T-cell (primary cell): ENCODE results near the gene SEC14L2. TPM values are rescaled to one million over a fixed set of nuclear protein-coding genes. Genes with fewer than 3 reads are reported as not detected.
"Not testable (repeated sequence)": the region's sequence is repeated elsewhere in the genome, so short reads cannot be mapped to it uniquely, and the experiment has no call there.

Experiments
- ATAC-seq, 4 experiments: fragments of 200-7000 bp in 3 of 4; fragments of 150-1000 bp in 1 of 4; cut with Tn5 transposase; replicated peaks in 1 of 4; 1 replicate in 3 of 4; 2 replicates in 1 of 4; pipeline ENCODE4 v1.10.0; 2021; ENCODE audit warnings: moderate library complexity in 3 of 4, mild to moderate bottlenecking in 2 of 4, moderate number of reproducible peaks in 1 of 4
- CTCF ChIA-PET, 2 donors: fragments of 300-600 bp; sonication (Branson Sonifier 250); formaldehyde crosslinking; loops; one replicate each; lab custom pipeline; 2022; ENCODE audit warnings: antibody characterized with exemption in 2 of 2; lab: Charles Lee
- POLR2A ChIA-PET, 2 donors: fragments of 300-600 bp; sonication (Branson Sonifier 250); formaldehyde crosslinking; loops; one replicate each; lab custom pipeline; 2022; ENCODE audit warnings: antibody characterized with exemption in 2 of 2; lab: Charles Lee
- DNase-seq, 35 experiments: peaks; one replicate each; pipeline versions ENCODE4 v3.0.0 to v3.0.0-alpha.2; 2013 to 2023
- H3K27ac ChIP-seq: one replicate; pipeline ENCODE4 v1.5.1; 2013; ENCODE audit warnings: low read length
- H3K27me3 ChIP-seq, 2 experiments: replicated peaks in 1 of 2; 1 replicate in 1 of 2; 2 replicates in 1 of 2; pipeline versions ENCODE4 v1.6.1 to v1.7.0; 2013; ENCODE audit warnings: low read length in 1 of 2, mixed read lengths in 1 of 2; ENCODE audit not compliant: control insufficient read depth in 2 of 2, insufficient read depth in 2 of 2; ENCODE audit errors: extremely low read depth in 1 of 2
- H3K36me3 ChIP-seq, 2 donors: 1 replicate in 1 of 2; 2 replicates in 1 of 2; pipeline versions ENCODE4 v1.6.1 to v1.7.0; 2013; ENCODE audit warnings: low read length in 1 of 2; ENCODE audit not compliant: control insufficient read depth in 2 of 2, insufficient read depth in 1 of 2; ENCODE audit errors: extremely low read depth in 1 of 2
- H3K4me1 ChIP-seq, 2 experiments: 1 replicate in 1 of 2; 2 replicates in 1 of 2; pipeline versions ENCODE4 v1.6.1 to v1.7.0; 2013; ENCODE audit warnings: low read length in 2 of 2, mixed read lengths in 1 of 2; ENCODE audit not compliant: insufficient read depth in 2 of 2, control insufficient read depth in 1 of 2; ENCODE audit errors: extremely low read depth in 1 of 2
- H3K4me3 ChIP-seq, 2 donors: 1 replicate in 1 of 2; 2 replicates in 1 of 2; pipeline versions ENCODE4 v1.5.1 to v1.7.0; 2013; ENCODE audit warnings: mild to moderate bottlenecking in 2 of 2, low read length in 1 of 2, moderate library complexity in 1 of 2; ENCODE audit not compliant: control insufficient read depth in 1 of 2; ENCODE audit errors: extremely low read depth in 1 of 2
- H3K9me3 ChIP-seq: 2 replicates; pipeline ENCODE4 v1.7.0; 2013
- H3K27ac Mint-ChIP-seq, 2 donors: one replicate each; pipeline ENCODE4 v1.8.0; 2020 to 2021; ENCODE audit warnings: mild to moderate bottlenecking in 2 of 2, mixed read lengths in 2 of 2
- H3K27me3 Mint-ChIP-seq, 2 donors: one replicate each; pipeline ENCODE4 v1.8.0; 2021 to 2022; ENCODE audit warnings: mixed read lengths in 2 of 2
- H3K36me3 Mint-ChIP-seq: one replicate; pipeline ENCODE4 v1.8.0; 2021; ENCODE audit warnings: mixed read lengths
- H3K4me1 Mint-ChIP-seq, 3 donors: one replicate each; pipeline ENCODE4 v1.8.0; 2020 to 2022; ENCODE audit warnings: mixed read lengths in 3 of 3, mild to moderate bottlenecking in 1 of 3
- H3K4me3 Mint-ChIP-seq, 3 donors: one replicate each; pipeline ENCODE4 v1.8.0; 2020 to 2022; ENCODE audit warnings: mild to moderate bottlenecking in 3 of 3, mixed read lengths in 3 of 3, moderate library complexity in 3 of 3
- H3K9me3 Mint-ChIP-seq, 3 donors: one replicate each; pipeline ENCODE4 v1.8.0; 2020 to 2022; ENCODE audit warnings: mixed read lengths in 3 of 3
- WGBS: methylation state at CpG from one replicate; pipeline ENCODE4 v1.1.5; 2013; ENCODE audit warnings: missing lambda C conversion rate; ENCODE audit not compliant: insufficient coverage; 5-methylcytosine and 5-hydroxymethylcytosine counted together
- total RNA-seq, 35 experiments: library from RNA in 6 of 35; stranded (reverse) in 6 of 35; fragments of 120-200 nt in 1 of 35; gene quantifications; one replicate each; pipeline versions ENCODE4 v1.2.1 to v1.2.4 and lab custom pipeline; 2013 to 2026

Gene SEC14L2
- total RNA-seq, 5 donors from 2014 or later (not counting 1 experiment from before 2014, with no cell fraction given) = 10.9 to 87.9 (median 15.8) TPM

DNA sequence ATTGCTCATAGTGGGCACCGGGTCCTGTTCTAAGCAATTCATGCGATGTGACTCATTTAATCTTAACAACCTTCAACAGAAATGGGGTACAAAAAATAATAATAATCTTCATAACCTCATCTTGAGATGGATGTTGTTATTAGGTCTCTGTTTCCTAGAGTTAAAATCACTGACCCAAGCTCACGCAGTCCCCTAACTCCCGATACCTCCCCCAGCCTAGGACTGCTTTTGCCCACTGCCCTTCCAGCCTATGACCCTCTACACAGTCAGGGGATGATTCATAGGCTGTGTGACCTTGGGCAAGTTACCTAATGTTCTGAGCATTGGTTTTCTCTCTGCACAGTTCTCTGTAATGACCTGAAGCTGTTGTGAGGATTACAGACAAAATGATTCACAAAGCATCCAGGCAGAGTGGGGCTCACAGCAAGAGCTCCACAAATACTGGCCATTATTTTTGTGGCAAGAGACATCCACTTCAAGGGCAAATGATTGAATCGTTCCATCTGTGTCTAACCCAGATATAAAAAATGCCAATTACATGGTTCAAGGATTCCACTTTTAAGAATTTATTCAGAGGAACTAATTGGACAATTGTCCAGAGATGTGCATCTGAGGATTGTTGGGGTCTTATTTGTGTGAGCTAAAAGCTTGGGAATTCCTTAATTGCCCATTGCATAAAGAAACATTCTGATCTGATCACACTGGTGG lies 48.8 kb downstream of the SEC14L2 start:
- peaks cover 2 to 70% of the 10 kb centered on the region in 2 experiments for H3K27me3 ChIP-seq
- WGBS = 60% methylated on average over 1 of the region's 5 CpGs
- no peaks in the 10 kb centered on the region for H3K9me3 ChIP-seq
- Mint-ChIP-seq H3K4me1 (peaks cover 15 to 23% (median 23%) of the 10 kb centered on the region in 3 donors), H3K27ac (no peak overlapping the region), H3K36me3 (no peaks in the 10 kb centered on the region), H3K27me3 (peaks cover 35 to 44% of the 10 kb centered on the region in 2 donors), H3K4me3 (no peak overlapping the region), H3K9me3 (peaks cover 0 to 4% (median 2%) of the 10 kb centered on the region in 3 donors)
- no peak for ATAC-seq
- H3K27ac ChIP-seq = no peak overlapping the region
- POLR2A ChIA-PET = interaction anchor here in 1 of 2 donors (0.7 kb wide), 2 partner anchors 308 to 682 kb away, joined by 3 read pairs; no protein-coding TSS in a partner anchor
- CTCF ChIA-PET = interaction anchor here (0.6 to 1.1 kb wide), 5 partner anchors 14 to 344 kb away, joined by 3 to 10 read pairs (median 3); partner anchors contain the start of gene LIF (in 1 of the 2)
- no peaks in the 10 kb centered on the region for H3K36me3 ChIP-seq
- H3K4me1 ChIP-seq = peaks cover 0 to 17% of the 10 kb centered on the region in 2 experiments
- H3K4me3 ChIP-seq = no peak overlapping the region
- DNase-seq = no peak

- ChIA-PET POLR2A (interaction anchor here in 1 of 2 donors (0.6 kb wide), 1 partner anchor 38 kb away, joined by 3 read pairs; no protein-coding TSS in a partner anchor), CTCF (interaction anchor here in 1 of 2 donors (1.0 kb wide), 1 partner anchor 10 kb away, joined by 4 read pairs; no protein-coding TSS in a partner anchor)
- Histone ChIP-seq H3K4me3 (no peak overlapping the region), H3K9me3 (no peaks in the 10 kb centered on the region), H3K4me1 (peaks cover 0 to 8% of the 10 kb centered on the region in 2 experiments), H3K27me3 (peaks cover 2 to 65% of the 10 kb centered on the region in 2 experiments), H3K36me3 (no peaks in the 10 kb centered on the region), H3K27ac (no peak overlapping the region)
- no peaks in the 10 kb centered on the region for H3K9me3 Mint-ChIP-seq
- H3K27me3 Mint-ChIP-seq = peaks cover 43 to 48% of the 10 kb centered on the region in 2 donors
- DNase-seq (no peak), ATAC-seq (no peak)
- WGBS = no CpG with 5 or more reads among the region's 3 CpGs
- H3K4me1 Mint-ChIP-seq = peaks cover 6 to 16% (median 13%) of the 10 kb centered on the region in 3 donors
- no peaks in the 10 kb centered on the region for H3K36me3 Mint-ChIP-seq
- H3K4me3 Mint-ChIP-seq = no peak overlapping the region
- no peak overlapping the region for H3K27ac Mint-ChIP-seq
Observed at GRCh38 chr22:30447656-30448055, 50.8 kb downstream of the SEC14L2 start.

DNA sequence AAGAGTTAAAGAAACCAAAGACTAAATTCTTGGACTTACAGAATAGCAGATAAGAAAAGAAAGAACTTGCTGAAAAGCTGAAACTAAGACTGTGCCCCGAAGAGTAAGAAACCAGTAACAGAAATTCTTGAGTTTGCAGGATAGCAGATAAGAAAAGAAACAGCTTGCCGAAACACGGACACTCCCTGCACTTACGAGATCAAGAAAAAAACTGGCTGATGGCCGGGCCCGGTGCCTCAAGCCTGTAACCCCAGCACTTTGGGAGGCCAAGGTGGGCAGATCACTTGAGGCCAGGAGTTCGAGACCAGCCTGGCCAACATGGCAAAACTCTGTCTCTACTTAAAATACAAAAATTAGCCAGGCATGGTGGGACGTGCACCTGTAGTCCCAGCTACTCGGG lies 54.7 kb downstream of the SEC14L2 start:
- ATAC-seq, H3K9me3 ChIP-seq, H3K9me3 Mint-ChIP-seq, H3K36me3 Mint-ChIP-seq, DNase-seq, H3K4me1 ChIP-seq, H3K4me3 Mint-ChIP-seq, H3K4me1 Mint-ChIP-seq, H3K27ac ChIP-seq, H3K36me3 ChIP-seq, H3K4me3 ChIP-seq: not testable (repeated sequence)
- CTCF ChIA-PET = interaction anchor here in 1 of 2 donors (0.7 kb wide), 1 partner anchor 1375 kb away, joined by 3 read pairs; no protein-coding TSS in a partner anchor
- peaks cover under 1 to 57% of the 10 kb centered on the region in 2 experiments for H3K27me3 ChIP-seq
- POLR2A ChIA-PET = interaction anchor here (0.6 to 0.7 kb wide), 2 partner anchors 18 kb away, joined by 3 to 5 read pairs; no protein-coding TSS in a partner anchor
- WGBS = 62% methylated on average over 7 of the region's 9 CpGs
- Mint-ChIP-seq H3K27ac (peak overlapping the region in 1 of 2 donors; percentile 10), H3K27me3 (peaks cover 26 to 44% of the 10 kb centered on the region in 2 donors)

DNA sequence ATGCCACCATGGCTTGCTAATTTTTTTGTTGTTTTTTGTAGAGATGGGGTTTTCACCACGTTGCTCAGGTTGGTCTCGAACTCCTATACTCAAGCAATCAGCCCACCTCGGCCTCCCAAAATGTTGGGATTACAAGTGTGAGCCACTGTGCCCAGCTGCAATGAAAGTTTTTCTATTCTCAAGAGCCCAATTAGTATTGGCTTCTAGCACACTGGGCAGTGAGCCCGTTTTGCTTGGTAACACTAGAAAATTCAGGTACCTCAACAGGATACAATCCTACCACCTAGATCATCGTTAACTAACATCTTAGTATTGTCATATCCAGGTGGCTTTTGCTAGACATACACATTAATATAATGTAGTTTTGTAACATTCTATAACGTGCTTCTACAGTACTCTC lies 56.0 kb downstream of the SEC14L2 start:
- Mint-ChIP-seq H3K9me3 (no peaks in the 10 kb centered on the region), H3K4me3 (no peak overlapping the region), H3K27me3 (peaks cover 26 to 41% of the 10 kb centered on the region in 2 donors), H3K4me1 (no peaks in the 10 kb centered on the region), H3K36me3 (no peaks in the 10 kb centered on the region), H3K27ac (no peak overlapping the region)
- Histone ChIP-seq H3K27me3 (peaks cover 0 to 56% of the 10 kb centered on the region in 2 experiments), H3K9me3 (no peaks in the 10 kb centered on the region), H3K4me3 (no peak overlapping the region), H3K36me3 (no peaks in the 10 kb centered on the region), H3K4me1 (no peaks in the 10 kb centered on the region), H3K27ac (no peak overlapping the region)
- ChIA-PET POLR2A (interaction anchor here in 1 of 2 donors (1.1 kb wide), 1 partner anchor 64 kb away, joined by 3 read pairs; no protein-coding TSS in a partner anchor), CTCF (interaction anchor here in 1 of 2 donors (1.4 kb wide), 1 partner anchor 16 kb away, joined by 3 read pairs; no protein-coding TSS in a partner anchor)
- 71% methylated on average over 1 of the region's 6 CpGs for WGBS
- ATAC-seq (peak in 1 of 4 experiments; percentile 20), DNase-seq (no peak)

DNA sequence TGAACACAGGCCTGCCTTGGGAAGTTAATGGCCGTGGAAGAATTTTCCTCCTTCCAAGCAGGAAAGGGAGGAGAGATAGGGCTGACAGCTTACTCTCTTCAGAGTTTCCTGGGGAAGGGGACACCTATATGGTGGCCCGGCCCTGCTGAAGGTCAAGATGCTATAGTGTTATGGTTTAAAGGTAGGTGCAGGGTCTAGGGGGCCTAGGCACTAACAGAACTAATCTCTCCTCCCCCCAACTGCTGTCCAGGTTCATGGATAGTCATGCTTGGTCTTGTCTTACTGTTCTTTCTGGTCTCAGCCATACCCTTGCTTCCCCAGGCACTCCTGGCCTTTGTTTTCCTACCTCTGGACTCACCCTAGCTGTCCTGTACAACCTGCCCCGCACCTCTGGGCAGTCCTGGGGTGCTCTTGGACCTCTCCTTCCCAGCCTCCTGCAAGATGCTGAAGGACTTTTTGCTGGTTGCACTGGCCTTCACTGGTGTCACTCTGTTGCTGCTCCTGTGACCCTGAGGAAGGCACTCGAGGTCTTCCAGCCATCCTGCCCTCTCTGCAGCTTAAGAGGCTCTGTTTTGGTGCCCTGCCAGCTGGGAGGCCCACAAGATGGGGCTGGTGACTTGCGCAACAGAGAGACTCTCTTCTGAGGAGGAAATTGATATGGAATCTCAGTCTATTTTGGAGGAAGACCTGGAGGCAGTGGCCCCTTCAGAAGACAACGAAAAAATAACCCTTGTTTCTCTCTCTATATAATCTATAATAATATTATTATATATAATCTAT lies 57.1 kb downstream of the SEC14L2 start:
- ChIA-PET POLR2A (no interaction called here), CTCF (interaction anchor here in 1 of 2 donors (1.4 kb wide), 1 partner anchor 17 kb away, joined by 3 read pairs; no protein-coding TSS in a partner anchor)
- Histone ChIP-seq H3K27ac (no peak overlapping the region), H3K4me1 (no peaks in the 10 kb centered on the region), H3K9me3 (no peaks in the 10 kb centered on the region), H3K27me3 (peaks cover 0 to 54% of the 10 kb centered on the region in 2 experiments), H3K36me3 (no peaks in the 10 kb centered on the region), H3K4me3 (no peak overlapping the region)
- Mint-ChIP-seq H3K27me3 (peaks cover 21 to 39% of the 10 kb centered on the region in 2 donors), H3K36me3 (no peaks in the 10 kb centered on the region), H3K4me3 (no peak overlapping the region), H3K9me3 (no peaks in the 10 kb centered on the region), H3K4me1 (no peaks in the 10 kb centered on the region), H3K27ac (no peak overlapping the region)
- WGBS = 62% methylated on average over 3 of the region's 6 CpGs
- peak in 1 of 35 experiments; percentile 13 for DNase-seq
- ATAC-seq = peak in 2 of 4 experiments; percentile 37 to 42
